Testis (tissue), 2 donors: Measurements from ENCODE around the gene CRISP2.

Source experiments
- CTCF ChIP-seq, 3 experiments: fragments of 450-650 bp in 2 of 3; fragments of 200-600 bp in 1 of 3; sonication (generic) in 1 of 3; IDR thresholded peaks; one replicate each; pipeline ENCODE4 v1.5.1; 2016 to 2019; ENCODE audit warnings: antibody characterized with exemption in 3 of 3, mild to moderate bottlenecking in 2 of 3, moderate library complexity in 1 of 3
- POLR2A ChIP-seq: fragments of 450-650 bp; IDR thresholded peaks from one replicate; pipeline ENCODE4 v1.6.1; 2017; ENCODE audit warnings: antibody characterized with exemption, mild to moderate bottlenecking, moderate library complexity

- TF ChIP-seq POLR2A (no peak), CTCF (IDR thresholded peaks at IDR 0.05) (no peak)
Measured at GRCh38 chr6:49666930-49667757, 46.2 kb downstream of the CRISP2 start.
